ENCODE data around the gene NTSR1. TPM values are rescaled to one million over a fixed set of nuclear protein-coding genes. Genes with fewer than 3 reads are reported as not detected.

Gene NTSR1
- total and polyA plus RNA-seq, 8 donors: 0.03 to 3.5 (median 0.12) TPM

DNA sequence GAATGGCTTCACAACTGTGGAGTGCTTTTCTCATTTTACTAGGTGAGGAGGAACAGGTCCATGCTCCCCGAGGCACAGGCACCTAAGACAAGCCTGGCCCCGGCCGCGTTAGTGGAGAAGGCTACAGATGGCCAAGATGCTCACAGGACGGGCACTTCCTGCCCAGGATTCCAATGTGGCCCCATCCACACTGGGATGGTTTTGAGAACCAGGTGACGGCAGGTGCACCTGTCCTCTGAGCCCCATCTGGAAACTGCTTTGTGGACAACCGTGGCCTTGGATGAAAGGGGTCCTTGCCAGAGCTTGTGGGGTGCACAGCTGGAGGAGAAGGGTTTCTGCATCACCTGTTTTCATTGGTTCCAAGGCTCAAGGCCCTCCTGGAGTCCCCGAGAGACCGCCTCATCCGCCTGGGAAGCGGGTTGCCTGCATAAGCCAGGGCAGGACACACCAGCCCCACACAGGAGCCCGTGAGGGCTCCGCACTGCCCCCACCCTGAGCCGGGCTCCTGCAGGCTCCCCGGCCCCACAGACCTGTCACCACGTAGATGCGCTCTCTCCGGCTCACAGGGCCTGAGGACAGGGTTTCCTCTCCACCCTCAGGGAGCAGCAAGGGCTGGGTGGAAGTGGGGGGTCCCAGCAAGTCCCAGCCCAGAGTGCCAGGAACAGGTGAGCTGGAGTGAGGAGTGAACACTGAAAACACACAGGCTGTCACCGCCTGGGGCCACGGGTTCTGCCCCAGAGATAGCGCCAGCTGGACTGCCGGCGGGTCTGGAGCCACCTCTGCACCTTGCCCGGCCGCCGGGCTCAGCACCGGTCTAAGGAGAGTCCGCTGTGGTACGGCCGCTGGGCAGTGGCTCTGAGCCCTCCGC, 18.3 kb downstream of the NTSR1 start:
- intact Hi-C loops (cut with DNase I): no loop called here
- Histone ChIP-seq H3K4me1 (peaks cover 0 to 39% of the 10 kb centered on the region in 2 donors), H3K9me3 (no peaks in the 10 kb centered on the region), H3K36me3 (no peaks in the 10 kb centered on the region), H3K4me3 (peak overlapping the region in 1 of 2 donors; percentile 15), H3K27me3 (peaks cover 10 to 71% of the 10 kb centered on the region in 2 donors), H3K27ac (peak overlapping the region in 1 of 2 donors; percentile 87)
- TF ChIP-seq CTCF (IDR thresholded peaks at IDR 0.05): no peak
- DNase-seq (peak in 1 of 4 donors; percentile 77), ATAC-seq (no peak)

DNA sequence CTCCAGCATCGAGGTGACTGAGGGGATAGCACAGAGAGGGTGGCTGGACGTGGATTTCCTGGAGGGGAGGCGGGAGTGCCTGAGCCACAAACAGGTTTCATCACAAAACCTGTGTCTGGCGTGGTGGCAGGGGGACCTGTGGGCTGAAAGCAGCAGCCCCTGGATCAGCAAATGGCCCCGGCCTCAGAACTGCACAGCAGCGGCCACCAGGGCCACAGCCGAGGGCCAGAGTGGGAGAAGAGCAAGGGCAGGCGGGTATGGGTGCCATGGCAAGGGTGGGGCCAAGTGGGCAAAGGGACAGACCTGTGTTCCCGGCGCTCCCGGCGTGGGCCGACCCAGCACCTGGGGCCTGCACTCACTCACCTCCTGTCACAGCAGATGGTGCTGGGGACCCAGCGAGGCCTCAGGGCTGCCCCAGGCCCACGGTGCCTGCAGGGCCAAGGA, 19.0 kb downstream of the NTSR1 start:
- ATAC-seq: no peak

DNA sequence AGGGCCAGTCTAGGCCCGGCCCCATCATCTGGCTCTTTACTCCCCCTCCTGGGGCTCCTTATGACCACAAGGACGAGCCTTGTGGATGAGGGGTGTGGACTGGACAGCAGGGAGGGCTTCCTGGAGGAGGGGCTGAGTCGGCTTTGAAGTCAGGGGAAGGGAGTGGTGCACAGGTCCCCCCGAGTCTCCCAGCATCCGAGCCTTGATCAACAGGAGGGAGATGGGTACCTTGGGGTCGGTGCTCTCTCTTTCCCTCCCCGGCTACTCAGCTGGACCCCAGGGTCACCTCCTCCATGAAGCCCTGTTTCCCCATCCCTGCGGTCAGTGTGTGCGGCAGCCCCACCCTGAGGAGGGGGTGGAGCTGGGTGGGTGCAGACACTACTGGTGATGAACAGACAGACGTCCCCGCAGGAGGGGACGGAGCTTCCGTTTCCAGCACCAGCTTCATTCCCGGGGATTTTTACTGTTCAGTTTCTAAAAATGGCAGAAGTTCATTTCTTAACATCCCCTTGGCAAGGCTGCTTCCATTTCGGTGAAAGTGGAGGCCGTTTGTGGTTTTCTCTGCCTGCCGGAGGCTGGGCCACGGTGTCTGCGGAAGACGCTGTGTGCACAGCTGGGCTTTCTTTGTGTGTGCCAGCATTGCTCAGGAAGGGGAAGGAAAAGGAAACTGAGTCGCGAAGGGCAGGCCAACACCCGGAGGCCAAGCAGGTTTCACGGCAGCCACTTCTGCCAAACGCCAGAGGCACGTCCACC, 19.6 kb downstream of the NTSR1 start:
- Histone ChIP-seq H3K36me3 (no peaks in the 10 kb centered on the region), H3K4me1 (peaks cover 0 to 49% of the 10 kb centered on the region in 2 donors), H3K9me3 (no peaks in the 10 kb centered on the region), H3K27ac (peak overlapping the region in 1 of 2 donors; percentile 87), H3K4me3 (peak overlapping the region in 1 of 2 donors; percentile 15), H3K27me3 (peaks cover 7 to 67% of the 10 kb centered on the region in 2 donors)
- DNase-seq (peak in 1 of 4 donors; percentile 84), ATAC-seq (peak; percentile 65)
- no peak for TF ChIP-seq CTCF (IDR thresholded peaks at IDR 0.05)
- intact Hi-C loops (cut with DNase I): no loop called here

More for the DNA sequence above, 19.0 kb downstream of the NTSR1 start:
- Histone ChIP-seq H3K27me3 (peaks cover 7 to 65% of the 10 kb centered on the region in 2 donors), H3K4me3 (peak overlapping the region in 1 of 2 donors; percentile 15), H3K36me3 (no peaks in the 10 kb centered on the region), H3K4me1 (peaks cover 0 to 46% of the 10 kb centered on the region in 2 donors), H3K9me3 (no peaks in the 10 kb centered on the region), H3K27ac (peak overlapping the region in 1 of 2 donors; percentile 87)
- DNase-seq: peak in 1 of 4 donors; percentile 82
- no peak for TF ChIP-seq CTCF (IDR thresholded peaks at IDR 0.05)
- intact Hi-C loops (cut with DNase I): no loop called here

DNA sequence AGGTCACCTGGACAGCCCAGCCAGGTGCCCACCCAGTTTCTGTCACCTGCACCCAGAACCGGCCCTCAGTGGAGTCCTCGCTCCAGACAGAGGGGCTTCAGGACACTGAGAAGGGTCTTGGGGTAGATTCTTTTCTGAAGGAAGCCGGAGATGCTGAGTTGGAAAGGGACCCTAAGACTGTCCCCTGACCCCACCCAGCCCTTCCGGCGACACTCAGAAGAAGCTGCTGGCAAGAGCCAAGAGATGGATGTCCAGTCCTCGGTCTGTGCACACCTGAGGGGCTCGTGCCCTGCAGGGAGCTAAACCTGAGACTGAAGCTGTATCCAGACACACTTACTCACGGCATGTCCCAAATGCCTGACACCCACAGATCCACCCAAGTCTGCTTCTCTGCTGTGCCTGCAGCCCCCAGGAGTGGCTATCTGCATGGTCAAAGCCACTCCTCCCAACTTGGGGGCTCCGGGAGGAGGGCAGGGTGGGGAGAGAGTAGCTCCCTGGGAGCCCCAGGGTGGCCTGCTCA, 20.2 kb downstream of the NTSR1 start:
- intact Hi-C loops (cut with DNase I): no loop called here
- ATAC-seq (no peak), DNase-seq (peak in 1 of 4 donors; percentile 34)
- no peak for TF ChIP-seq CTCF (IDR thresholded peaks at IDR 0.05)
- peaks cover 0 to 55% of the 10 kb centered on the region in 2 donors for H3K4me1 ChIP-seq
- no peaks in the 10 kb centered on the region for H3K9me3 ChIP-seq
- peak overlapping the region in 1 of 2 donors; percentile 87 for H3K27ac ChIP-seq
- H3K36me3 ChIP-seq: no peaks in the 10 kb centered on the region
- H3K4me3 ChIP-seq: no peak overlapping the region
- peaks cover under 1 to 67% of the 10 kb centered on the region in 2 donors for H3K27me3 ChIP-seq
